Left kidney (tissue), 2 donors: ENCODE data around the gene SGIP1. TPM values are rescaled to one million over a fixed set of nuclear protein-coding genes. Genes with fewer than 3 reads are reported as not detected.
"Not testable (repeated sequence)": the region's sequence is repeated elsewhere in the genome, so short reads cannot be mapped to it uniquely, and the experiment has no call there.

Experiments
- DNase-seq: peaks from one replicate; pipeline ENCODE4 v3.0.0-alpha.2; 2013
- polyA plus RNA-seq: library from polyadenylated mRNA; unstranded; fragments of 120-200 nt; gene quantifications from one replicate; pipeline ENCODE4 v1.2.1, GENCODE V29; 2013; ENCODE audit not compliant: insufficient read length

Gene SGIP1
- polyA plus RNA-seq, 1 donor = 18.4 TPM

GRCh38 chr1:66729523-66729922 lies 195.6 kb downstream of the SGIP1 start:
- DNase-seq = no peak

- DNase-seq = no peak
These were observed 196.5 kb downstream of the SGIP1 start for GRCh38 chr1:66730462-66730861.

GRCh38 chr1:66731170-66731865 lies 197.4 kb downstream of the SGIP1 start:
- DNase-seq = no peak

- no peak for DNase-seq
These were observed 198.6 kb downstream of the SGIP1 start for GRCh38 chr1:66732407-66733166.

- no peak for DNase-seq
These were observed 199.5 kb downstream of the SGIP1 start for GRCh38 chr1:66733348-66734017.

GRCh38 chr1:66734531-66734930 lies 200.6 kb downstream of the SGIP1 start:
- DNase-seq = not testable (repeated sequence)

GRCh38 chr1:66737836-66738235 lies 203.9 kb downstream of the SGIP1 start:
- no peak for DNase-seq

- no peak for DNase-seq
These were observed 205.6 kb downstream of the SGIP1 start for GRCh38 chr1:66739401-66740157.

GRCh38 chr1:66745451-66745850 lies 211.5 kb downstream of the SGIP1 start:
- DNase-seq = no peak

- no peak for DNase-seq
These were observed 213.5 kb downstream of the SGIP1 start for GRCh38 chr1:66747501-66747900.

GRCh38 chr1:66750577-66750976 lies 216.6 kb downstream of the SGIP1 start:
- DNase-seq = no peak

- DNase-seq = no peak
These were observed 217.2 kb downstream of the SGIP1 start for GRCh38 chr1:66751160-66751559.

- DNase-seq = peak; percentile 42
These were observed 218.1 kb downstream of the SGIP1 start, which contains the start of gene DYNLT5 for GRCh38 chr1:66752000-66752592. Gene DYNLT5, plus strand, starts transcription at chr1:66752459. Its CDS starts 2,200 bp downstream, at chr1:66754659.

- DNase-seq = no peak
These were observed 218.9 kb downstream of the SGIP1 start for GRCh38 chr1:66752671-66753371.

GRCh38 chr1:66757722-66758240 lies 223.8 kb downstream of the SGIP1 start:
- DNase-seq = no peak

- DNase-seq = no peak
These were observed 224.3 kb downstream of the SGIP1 start for GRCh38 chr1:66758241-66758755.

GRCh38 chr1:66760506-66760905 lies 226.6 kb downstream of the SGIP1 start:
- DNase-seq = no peak

- DNase-seq = no peak
These were observed 227.3 kb downstream of the SGIP1 start for GRCh38 chr1:66761221-66761620.

GRCh38 chr1:66764994-66765578 lies 231.1 kb downstream of the SGIP1 start:
- no peak for DNase-seq

GRCh38 chr1:66767626-66768025 lies 233.7 kb downstream of the SGIP1 start:
- no peak for DNase-seq
